ENCODE measurements around the gene MAPK14.

DNA sequence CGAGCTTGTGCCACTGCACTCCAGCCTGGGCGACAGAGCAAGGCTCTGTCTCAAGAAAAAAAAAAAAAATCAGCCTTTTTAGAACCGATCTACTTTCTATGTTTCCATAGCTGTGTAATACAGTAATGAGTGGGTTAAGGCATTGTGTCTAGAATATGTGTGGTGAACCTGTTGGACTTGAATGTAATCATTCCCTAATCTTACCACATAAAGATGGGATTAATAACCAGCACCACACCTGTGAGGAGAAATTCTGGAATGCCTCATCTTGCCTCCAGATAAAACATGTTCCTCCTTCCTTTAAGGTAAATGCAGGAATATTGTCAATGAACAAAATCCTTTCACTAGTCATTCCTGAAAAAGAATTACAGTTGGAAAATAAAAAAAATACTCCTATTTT lies 43.7 kb downstream of the MAPK14 start:
- TF ChIP-seq CTCF (IDR thresholded peaks at IDR 0.05) (no peak), POLR2A (IDR thresholded peaks at IDR 0.05) (no peak)
